GM18517 (cell line): ENCODE measurements around the gene SPSB1.
"Not testable (repeated sequence)": the region's sequence is repeated elsewhere in the genome, so short reads cannot be mapped to it uniquely, and the experiment has no call there.

ENCODE experiments used
- ATAC-seq: cut with Tn5 transposase; IDR thresholded peaks from one replicate; pipeline ENCODE4 v1.9.1; 2021; ENCODE audit warnings: mild to moderate bottlenecking, moderate library complexity; ENCODE audit not compliant: unreplicated experiment

Gene SPSB1

DNA sequence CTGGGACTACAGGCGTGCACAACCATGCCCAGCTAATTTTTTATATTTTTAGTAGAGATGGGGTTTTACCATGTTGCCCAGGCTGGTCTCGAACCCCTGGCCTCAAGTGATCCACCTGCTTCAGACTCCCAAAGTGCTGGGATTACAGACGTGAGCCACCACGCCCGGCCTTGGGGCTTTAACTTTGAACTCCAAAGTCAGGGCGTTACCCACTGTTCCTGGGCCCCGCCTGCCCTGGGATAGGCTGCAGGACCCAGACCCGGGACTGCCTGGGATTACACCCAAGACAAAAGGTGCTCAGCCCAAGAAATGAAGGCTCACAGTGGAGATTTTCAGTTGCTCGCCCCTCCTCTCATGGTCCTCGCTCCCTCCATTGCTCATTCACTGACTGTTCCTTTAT lies 92.7 kb downstream of the SPSB1 start:
- ATAC-seq = not testable (repeated sequence)

GRCh38 chr1:9385801-9386573 lies 93.3 kb downstream of the SPSB1 start:
- no peak for ATAC-seq

GRCh38 chr1:9388335-9389180 lies 95.9 kb downstream of the SPSB1 start:
- ATAC-seq = no peak

DNA sequence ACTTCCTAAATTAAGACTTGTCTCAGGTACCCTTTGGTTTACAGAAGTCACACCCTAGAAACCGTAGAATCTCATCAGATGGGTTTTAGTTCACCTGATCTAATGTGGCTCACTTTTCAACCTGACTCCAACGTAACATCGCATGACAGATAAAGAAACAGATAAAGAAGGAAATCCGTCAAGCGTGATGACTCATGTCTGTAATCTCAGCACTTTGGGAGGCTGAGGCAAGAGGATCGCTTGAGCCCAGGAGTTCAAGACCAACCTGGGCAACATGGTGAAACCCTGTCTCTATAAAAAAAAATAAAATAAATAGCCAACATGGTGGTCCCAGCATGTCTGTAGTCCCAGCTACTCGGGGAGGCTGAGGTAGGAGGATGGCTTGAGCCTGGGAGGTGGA lies 97.3 kb downstream of the SPSB1 start:
- no peak for ATAC-seq

DNA sequence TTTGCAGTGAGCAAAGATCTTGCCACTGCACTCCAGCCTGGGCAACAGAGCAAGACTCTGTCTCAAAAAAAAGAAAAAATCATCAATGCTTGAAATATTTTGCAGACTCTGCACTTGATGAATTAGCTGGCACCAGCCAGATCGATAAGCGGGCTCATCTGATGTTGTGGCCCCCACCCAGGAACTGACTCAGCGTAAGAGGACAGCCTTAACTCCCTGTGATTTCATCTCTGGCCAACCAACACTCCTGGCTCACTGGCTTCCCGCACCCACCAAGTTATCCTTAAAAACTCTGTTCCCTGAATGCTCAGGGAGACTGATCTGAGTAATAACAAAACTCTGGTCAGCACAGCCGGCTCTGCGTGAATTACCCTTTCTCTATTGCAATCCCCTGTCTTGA lies 98.9 kb downstream of the SPSB1 start:
- no peak for ATAC-seq

- ATAC-seq = no peak
These were observed 101.3 kb downstream of the SPSB1 start for GRCh38 chr1:9394010-9394409.

DNA sequence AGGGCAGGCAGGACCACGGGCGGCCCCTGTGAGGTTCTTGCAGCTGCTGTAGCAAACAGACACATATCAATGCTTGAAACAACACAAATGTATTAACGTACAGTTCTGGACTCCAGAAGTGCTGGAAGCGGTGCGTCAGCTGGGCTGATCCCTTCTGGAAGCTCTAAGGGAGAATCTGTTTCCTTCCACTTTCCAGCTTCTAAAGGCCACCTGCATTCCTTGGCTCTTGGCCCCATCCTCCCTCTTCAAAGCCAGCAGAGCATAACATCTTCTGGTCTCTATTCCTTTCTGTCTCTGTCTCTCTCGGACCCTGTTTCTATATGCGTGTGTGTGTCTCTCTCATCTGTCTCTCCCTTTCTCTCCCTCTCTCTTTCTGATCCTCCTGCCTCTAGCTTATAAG lies 102.3 kb downstream of the SPSB1 start:
- ATAC-seq = no peak

GRCh38 chr1:9397047-9397446 lies 104.4 kb downstream of the SPSB1 start:
- ATAC-seq = no peak

DNA sequence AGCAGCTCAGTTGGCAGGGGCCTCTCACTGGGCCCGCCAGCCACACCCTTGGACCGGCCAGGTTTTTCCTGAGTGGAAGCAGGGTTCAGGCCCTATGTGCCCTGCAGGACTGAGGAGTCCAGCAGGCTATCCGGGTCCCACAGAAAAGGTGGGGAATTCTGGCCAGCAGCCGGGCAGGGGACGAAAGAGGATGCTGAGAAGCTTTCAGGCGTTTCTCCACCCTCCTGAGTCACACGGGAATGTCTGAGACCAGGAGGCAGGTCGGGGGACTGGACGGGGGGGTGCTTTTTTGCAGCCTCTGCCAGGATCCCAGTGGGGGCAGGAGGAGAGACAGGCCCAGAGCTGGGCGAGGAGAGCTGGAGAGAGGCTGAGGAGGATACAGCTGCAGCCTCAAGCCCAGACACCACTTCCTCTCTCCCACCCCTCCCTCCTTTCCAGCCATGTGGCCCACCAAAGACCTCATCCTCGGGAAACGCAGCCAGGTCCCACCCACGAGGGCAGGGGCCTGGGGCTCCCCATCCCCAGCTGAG lies 105.4 kb downstream of the SPSB1 start:
- ATAC-seq = no peak

DNA sequence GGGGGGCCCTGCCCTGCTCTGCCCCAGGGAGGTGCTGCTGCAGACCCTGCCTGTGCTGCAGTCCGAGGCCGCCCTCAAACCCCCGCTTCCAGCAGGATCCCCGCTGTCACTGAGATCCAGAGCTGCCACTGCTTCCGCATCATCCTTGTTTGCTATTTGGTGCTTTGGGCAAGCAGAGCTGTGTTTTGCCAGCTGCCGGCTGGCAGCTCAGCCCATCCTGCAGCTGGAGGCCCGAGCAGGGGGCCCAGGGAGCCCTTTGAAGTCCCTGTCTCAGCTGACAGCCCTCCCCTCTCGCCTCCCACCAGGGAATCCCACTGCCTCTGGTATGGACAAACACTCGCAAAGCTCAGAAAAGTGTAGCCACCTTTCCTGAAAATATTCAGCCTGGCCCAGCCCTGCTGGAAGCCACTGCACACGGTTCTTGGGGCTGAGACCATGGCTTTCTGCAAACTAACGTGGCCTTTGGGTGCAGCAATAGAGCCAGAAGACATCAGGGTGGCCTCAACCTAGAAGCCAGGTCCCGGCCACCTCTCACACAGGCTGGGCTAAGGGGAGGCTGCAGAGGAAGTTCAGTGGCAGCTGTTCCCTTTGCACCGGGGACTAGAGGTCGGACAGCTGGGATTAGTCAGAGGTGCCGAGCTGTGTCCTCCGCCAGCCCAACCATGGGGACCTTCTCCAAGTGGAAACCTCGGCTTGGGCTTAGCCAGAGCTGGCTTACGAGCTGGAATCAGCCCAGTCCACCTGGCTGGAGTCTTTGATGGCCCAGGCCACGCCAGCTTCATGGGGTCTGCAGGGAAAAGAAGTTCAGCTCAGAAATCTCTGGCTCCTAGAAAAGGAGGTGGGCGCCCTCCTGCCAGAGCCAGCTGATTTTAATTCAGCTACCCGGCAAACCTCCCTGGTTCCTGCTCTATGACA lies 107.1 kb downstream of the SPSB1 start:
- no peak for ATAC-seq

- ATAC-seq = no peak
These were observed 107.9 kb downstream of the SPSB1 start for GRCh38 chr1:9400425-9401079.

DNA sequence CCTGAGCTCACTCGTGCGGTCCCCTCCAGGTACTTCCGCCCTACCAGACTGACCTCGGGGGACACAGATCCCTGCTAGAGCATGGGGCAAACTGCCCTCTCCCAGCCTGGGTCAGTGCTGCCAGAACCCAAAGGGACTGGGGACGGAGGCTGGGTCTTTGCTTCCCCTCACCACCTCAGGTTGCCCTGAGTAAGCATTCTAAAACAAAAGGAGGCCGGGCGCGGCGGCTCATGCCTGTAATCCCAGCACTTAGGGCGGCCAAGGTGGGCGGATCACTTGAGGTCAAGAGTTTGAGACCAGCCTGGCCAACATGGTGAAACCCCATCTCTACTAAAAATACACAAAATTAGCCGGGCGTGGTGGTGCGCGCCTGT lies 108.4 kb downstream of the SPSB1 start:
- no peak for ATAC-seq

GRCh38 chr1:9402256-9402616 lies 109.5 kb downstream of the SPSB1 start:
- no peak for ATAC-seq

DNA sequence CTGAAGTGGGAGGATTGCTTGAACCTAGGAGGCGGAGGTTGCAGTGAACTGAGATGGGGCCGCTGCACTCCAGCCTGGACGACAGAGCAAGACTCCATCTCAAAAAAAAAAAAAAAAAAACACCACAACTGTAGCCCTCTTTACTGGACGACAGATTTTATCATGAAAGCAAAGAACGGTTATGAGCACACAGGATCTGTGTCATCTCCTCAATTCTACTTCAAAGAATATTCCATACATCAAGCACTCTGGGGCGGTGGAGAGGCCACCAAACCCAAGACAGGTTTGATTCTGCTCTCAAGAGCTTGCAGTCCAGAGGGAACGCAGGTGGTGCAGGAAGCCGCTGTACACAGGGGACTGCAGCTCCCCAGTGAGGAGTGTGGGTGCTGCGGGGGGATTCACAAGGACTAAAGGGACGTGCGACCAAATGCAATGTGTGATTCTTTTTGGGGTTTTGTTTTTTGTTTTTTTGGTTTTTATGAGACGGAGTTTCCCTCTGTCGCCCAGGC lies 110.1 kb downstream of the SPSB1 start:
- no peak for ATAC-seq

DNA sequence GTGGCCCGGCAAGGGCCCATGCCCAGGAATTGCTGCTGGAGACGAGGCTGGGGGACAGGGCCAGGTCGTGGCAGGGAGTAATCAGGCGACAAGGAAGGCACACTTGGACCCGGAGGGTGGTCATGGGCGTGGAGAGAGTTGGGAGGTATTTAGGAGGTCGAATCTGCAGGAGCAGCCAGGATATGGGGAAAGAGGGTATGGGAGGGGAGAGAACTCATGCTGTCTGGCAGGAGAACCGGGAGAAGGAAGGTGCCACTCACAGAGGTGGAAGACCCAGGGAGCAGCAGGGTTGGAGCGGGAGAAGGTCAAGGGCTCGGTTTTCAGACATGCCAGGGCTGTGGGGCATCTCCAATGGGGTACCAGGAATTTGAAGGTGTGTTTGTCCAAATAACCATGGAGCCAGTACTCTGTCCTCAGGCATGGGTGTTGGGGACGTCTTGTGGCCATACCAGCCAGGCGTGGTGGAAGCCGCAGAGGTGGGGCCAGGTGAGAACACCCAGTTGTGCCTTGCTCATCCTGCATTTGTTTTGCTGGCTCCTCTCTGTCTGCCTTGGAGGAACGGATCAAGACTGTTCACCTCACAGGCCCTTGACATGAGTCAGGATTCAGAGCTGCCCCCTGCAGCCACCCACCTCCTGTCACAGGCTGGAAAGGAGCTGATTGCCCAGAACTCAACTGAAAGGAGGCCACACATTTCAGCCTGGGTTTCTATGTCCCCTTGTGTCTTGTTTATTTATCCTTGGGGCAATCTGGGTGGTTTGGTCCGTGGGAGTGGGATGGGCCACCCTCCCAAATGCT lies 111.6 kb downstream of the SPSB1 start:
- ATAC-seq = no peak

- ATAC-seq = no peak
These were observed 113.4 kb downstream of the SPSB1 start for GRCh38 chr1:9406111-9406510.

- no peak for ATAC-seq
These were observed 118.1 kb downstream of the SPSB1 start for GRCh38 chr1:9410737-9411297.

- peak; percentile 53 for ATAC-seq
These were observed 120.6 kb downstream of the SPSB1 start for GRCh38 chr1:9413071-9413876.
